Calu3 (cell line): ENCODE results near the gene VPS13C. TPM values are rescaled to one million over a fixed set of nuclear protein-coding genes. Genes with fewer than 3 reads are reported as not detected.
A peak's percentile ranks its signal among the peaks of the same experiment; 100 is the strongest.

ENCODE experiments used
- BruUV-seq: library from RNA; stranded (reverse); fragments of 400-500 nt; replicated peaks from 2 replicates; lab custom pipeline; 2021; lab: Mats Ljungman, UMichigan
- CTCF ChIA-PET: fragments of 300-600 bp; sonication (Branson Sonifier 250); formaldehyde crosslinking; loops from one replicate; lab custom pipeline; 2022; ENCODE audit warnings: antibody characterized with exemption; lab: Charles Lee
- DNase-seq: peaks from one replicate; pipeline ENCODE4 v3.0.0; 2022
- H3K27ac Mint-ChIP-seq: one replicate; pipeline ENCODE4 v1.8.0; 2022; ENCODE audit warnings: mixed read lengths; ENCODE audit not compliant: unreplicated experiment
- H3K27me3 Mint-ChIP-seq: one replicate; pipeline ENCODE4 v1.8.0; 2022; ENCODE audit warnings: mixed read lengths; ENCODE audit not compliant: unreplicated experiment
- H3K36me3 Mint-ChIP-seq: one replicate; pipeline ENCODE4 v1.8.0; 2022; ENCODE audit warnings: mild to moderate bottlenecking, moderate library complexity, mixed read lengths; ENCODE audit not compliant: insufficient read depth, unreplicated experiment
- H3K4me1 Mint-ChIP-seq: one replicate; pipeline ENCODE4 v1.8.0; 2022; ENCODE audit warnings: mild to moderate bottlenecking, low read depth, mixed read lengths; ENCODE audit not compliant: unreplicated experiment
- H3K4me3 Mint-ChIP-seq: one replicate; pipeline ENCODE4 v1.8.0; 2022; ENCODE audit warnings: mild to moderate bottlenecking, low read depth, moderate library complexity, mixed read lengths; ENCODE audit not compliant: unreplicated experiment
- H3K9me3 Mint-ChIP-seq: one replicate; pipeline ENCODE4 v1.8.0; 2022; ENCODE audit warnings: low read depth, mixed read lengths; ENCODE audit not compliant: unreplicated experiment
- intact Hi-C: fragments of 100-400 bp; cut with micrococcal nuclease; formaldehyde crosslinking; loops from one replicate; pipeline ENCODE4 v1.10.0; 2022; ENCODE audit not compliant: unreplicated experiment
- total RNA-seq: library from RNA; stranded (reverse); gene quantifications from 2 replicates; pipeline ENCODE4 v1.2.3, GENCODE V29; 2022
- TF ChIP-seq, protein P1 (sequence below): fragments of 200-600 bp; IDR thresholded peaks from one replicate; pipeline ENCODE4 v1.8.0; 2022; ENCODE audit warnings: antibody characterized with exemption; ENCODE audit not compliant: unreplicated experiment

Gene VPS13C
- total RNA-seq, 1 experiment from 2014 or later: 99.9 TPM

DNA sequence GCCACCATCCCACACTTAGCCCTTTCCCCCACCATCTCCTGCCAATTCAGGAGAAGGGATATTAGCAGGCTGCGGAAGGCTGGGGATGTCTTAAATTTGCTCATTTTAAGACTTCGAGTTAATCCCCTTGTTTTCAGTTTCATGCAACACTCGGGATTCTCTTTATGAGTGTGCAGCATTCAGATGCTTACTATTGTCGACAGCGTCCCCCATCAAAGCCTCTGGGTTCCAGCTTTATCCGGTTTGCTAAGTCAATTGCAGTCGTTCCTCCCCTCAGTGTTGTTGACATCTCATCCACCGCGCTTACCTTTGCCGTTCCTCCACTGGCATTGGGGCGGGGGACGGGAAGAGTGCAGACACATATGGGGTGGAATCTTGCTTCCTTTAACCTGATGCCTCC is 220.2 kb downstream of the VPS13C start:
- TF ChIP-seq, protein P1, sequence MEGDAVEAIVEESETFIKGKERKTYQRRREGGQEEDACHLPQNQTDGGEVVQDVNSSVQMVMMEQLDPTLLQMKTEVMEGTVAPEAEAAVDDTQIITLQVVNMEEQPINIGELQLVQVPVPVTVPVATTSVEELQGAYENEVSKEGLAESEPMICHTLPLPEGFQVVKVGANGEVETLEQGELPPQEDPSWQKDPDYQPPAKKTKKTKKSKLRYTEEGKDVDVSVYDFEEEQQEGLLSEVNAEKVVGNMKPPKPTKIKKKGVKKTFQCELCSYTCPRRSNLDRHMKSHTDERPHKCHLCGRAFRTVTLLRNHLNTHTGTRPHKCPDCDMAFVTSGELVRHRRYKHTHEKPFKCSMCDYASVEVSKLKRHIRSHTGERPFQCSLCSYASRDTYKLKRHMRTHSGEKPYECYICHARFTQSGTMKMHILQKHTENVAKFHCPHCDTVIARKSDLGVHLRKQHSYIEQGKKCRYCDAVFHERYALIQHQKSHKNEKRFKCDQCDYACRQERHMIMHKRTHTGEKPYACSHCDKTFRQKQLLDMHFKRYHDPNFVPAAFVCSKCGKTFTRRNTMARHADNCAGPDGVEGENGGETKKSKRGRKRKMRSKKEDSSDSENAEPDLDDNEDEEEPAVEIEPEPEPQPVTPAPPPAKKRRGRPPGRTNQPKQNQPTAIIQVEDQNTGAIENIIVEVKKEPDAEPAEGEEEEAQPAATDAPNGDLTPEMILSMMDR: no peak
- DNase-seq: no peak
- intact Hi-C loops: no loop called here
- no peak overlapping the region for H3K27ac Mint-ChIP-seq
- no peak overlapping the region for H3K4me3 Mint-ChIP-seq
- H3K9me3 Mint-ChIP-seq: no peaks in the 10 kb centered on the region
- no peaks in the 10 kb centered on the region for H3K36me3 Mint-ChIP-seq
- peaks cover 45% of the 10 kb centered on the region for H3K27me3 Mint-ChIP-seq
- CTCF ChIA-PET: interaction anchor here (0.9 kb wide), 1 partner anchor 673 kb away, joined by 4 read pairs; no protein-coding TSS in a partner anchor
- no TSS peak for BruUV-seq
- peaks cover 12% of the 10 kb centered on the region for H3K4me1 Mint-ChIP-seq

DNA sequence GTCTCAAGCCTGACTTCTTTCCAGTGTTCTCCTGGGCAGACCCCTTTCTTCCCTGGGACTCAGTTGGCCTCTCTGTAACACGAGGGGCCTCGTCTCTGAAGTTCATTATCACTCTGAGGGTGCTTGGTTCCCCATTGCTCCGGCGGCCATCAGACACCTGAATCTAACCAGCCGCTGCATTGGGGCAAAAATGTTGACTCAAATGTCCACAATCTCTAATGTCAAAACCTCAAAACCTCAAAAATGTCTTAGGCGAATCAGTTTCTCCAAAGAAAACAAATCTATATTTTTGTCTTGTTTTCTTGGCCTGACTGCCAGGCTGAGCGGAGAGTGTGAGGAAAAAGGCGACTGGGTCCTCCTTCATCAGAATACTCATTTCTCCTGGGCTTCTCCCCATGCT is 220.7 kb downstream of the VPS13C start:
- CTCF ChIA-PET: interaction anchor here (0.9 kb wide), 1 partner anchor 672 kb away, joined by 4 read pairs; no protein-coding TSS in a partner anchor
- Mint-ChIP-seq H3K4me3 (no peak overlapping the region), H3K27me3 (peaks cover 50% of the 10 kb centered on the region), H3K9me3 (no peaks in the 10 kb centered on the region), H3K36me3 (no peaks in the 10 kb centered on the region), H3K27ac (no peak overlapping the region), H3K4me1 (peaks cover 12% of the 10 kb centered on the region)
- no TSS peak for BruUV-seq
- intact Hi-C loops: loop anchor here (10.0 kb wide), 1 partner anchor 645 kb away; no protein-coding TSS in a partner anchor
- TF ChIP-seq, protein P1: no peak
- no peak for DNase-seq

DNA sequence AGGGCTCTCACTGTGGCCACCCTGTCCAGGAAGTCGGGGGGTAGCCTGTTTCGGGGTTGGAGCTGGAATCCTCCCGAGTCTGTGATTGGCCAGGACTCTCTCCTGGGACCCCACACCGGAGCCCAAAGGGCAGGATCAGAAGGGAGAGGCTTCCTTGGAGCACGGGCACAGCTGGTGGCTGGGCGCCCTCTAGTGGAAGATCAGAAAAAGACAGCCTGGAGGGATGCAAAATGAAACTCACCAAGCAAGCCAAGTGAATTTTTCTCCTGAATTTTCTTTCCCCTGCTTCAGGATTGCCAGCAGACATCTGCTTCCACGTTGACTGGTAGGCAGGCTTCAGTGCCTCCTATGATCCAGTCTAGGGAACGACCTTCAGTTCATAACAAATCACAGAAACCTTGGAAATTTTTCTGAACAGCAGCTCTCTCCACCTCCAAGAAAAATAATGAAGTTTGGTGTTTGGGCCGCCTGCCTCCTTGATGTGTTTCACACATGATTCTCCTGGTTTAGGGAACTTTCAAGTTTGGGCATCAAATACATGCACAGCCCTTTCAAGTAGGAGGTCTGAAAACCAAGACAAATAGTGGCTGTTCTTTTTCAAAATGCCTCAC is 224.6 kb downstream of the VPS13C start:
- TF ChIP-seq, protein P1: peak; percentile 97
- Mint-ChIP-seq H3K9me3 (no peaks in the 10 kb centered on the region), H3K36me3 (no peaks in the 10 kb centered on the region), H3K27me3 (peaks cover 65% of the 10 kb centered on the region), H3K4me3 (no peak overlapping the region), H3K27ac (no peak overlapping the region), H3K4me1 (peaks cover 12% of the 10 kb centered on the region)
- DNase-seq: peak; percentile 83
- no TSS peak for BruUV-seq
- intact Hi-C loops: loop anchor here (2.0 to 10.0 kb wide), 2 partner anchors 641 to 669 kb away; no protein-coding TSS in a partner anchor
- CTCF ChIA-PET: interaction anchor here (1.1 to 2.4 kb wide), 4 partner anchors 14 to 641 kb away, joined by 3 to 22 read pairs (median 4); no protein-coding TSS in a partner anchor

DNA sequence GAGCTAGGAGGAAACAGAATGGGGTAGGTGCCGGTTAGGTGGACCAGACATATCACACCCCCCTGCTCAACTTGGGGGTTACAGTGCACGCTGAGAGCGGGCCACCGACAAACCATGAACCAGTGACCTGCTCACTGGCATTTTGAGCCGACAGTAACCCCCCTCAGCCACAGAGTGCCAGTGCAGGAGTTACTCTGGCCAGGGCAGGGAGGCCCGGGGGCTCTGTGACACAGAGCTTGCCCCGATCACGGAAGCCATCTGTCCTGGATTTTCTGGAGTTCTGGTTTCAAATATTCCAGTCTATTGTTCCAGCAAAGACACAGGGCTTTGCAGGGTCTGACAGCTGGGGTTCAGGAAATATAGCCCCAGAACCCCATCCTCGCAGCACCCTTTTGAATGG is 225.2 kb downstream of the VPS13C start:
- DNase-seq: no peak

More for the DNA sequence above, 225.2 kb downstream of the VPS13C start:
- Mint-ChIP-seq H3K4me3 (no peak overlapping the region), H3K4me1 (peaks cover 10% of the 10 kb centered on the region), H3K9me3 (no peaks in the 10 kb centered on the region), H3K27ac (no peak overlapping the region), H3K27me3 (peaks cover 65% of the 10 kb centered on the region), H3K36me3 (no peaks in the 10 kb centered on the region)
- CTCF ChIA-PET: interaction anchor here (1.1 to 2.4 kb wide), 4 partner anchors 14 to 640 kb away, joined by 3 to 22 read pairs (median 4); no protein-coding TSS in a partner anchor
- BruUV-seq: no TSS peak
- TF ChIP-seq, protein P1: no peak
- intact Hi-C loops: loop anchor here (2.0 to 10.0 kb wide), 2 partner anchors 640 to 668 kb away; no protein-coding TSS in a partner anchor
